ENCODE data around the gene CCSER1. TPM values are rescaled to one million over a fixed set of nuclear protein-coding genes. Genes with fewer than 3 reads are reported as not detected.

CCSER1 gene
- total and polyA plus RNA-seq, 2 of the 8 experiments (the other 6 are each of a cell fraction or from before 2014, with no cell fraction given) = 0.26 to 0.84 TPM

GRCh38 chr4:90958256-90958895 lies 831.2 kb downstream of the CCSER1 start (continued):
- no peak for TF ChIP-seq CHD7 (IDR thresholded peaks at IDR 0.05; ENCODE audit: insufficient replicate concordance, low read length)
